GM03348 (cell line): Measurements from ENCODE around the gene MGAT4C.

ENCODE experiments used
- DNase-seq: peaks from one replicate; pipeline ENCODE4 v3.0.0; 2012; ENCODE audit warnings: low spot score

The MGAT4C gene

DNA sequence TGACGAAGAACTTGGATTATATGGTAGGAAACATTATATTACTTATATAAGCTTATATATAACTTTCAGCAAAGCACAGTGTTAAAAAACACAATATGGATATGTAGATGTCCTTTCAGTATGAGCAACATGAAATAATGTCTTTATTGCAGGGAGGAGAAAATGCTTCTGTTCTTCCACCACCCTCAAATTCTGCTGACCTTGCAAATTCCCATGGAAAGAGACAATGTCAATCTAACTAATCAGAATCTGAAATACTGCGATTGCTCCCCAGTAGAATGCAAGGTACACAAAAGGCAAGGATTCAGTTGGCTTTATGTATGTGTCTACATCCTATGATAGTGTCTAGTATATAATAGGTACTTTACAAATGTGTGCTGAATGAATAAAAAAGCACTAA, 26.4 kb downstream of the MGAT4C start:
- DNase-seq: no peak

- no peak for DNase-seq
These were observed 27.5 kb downstream of the MGAT4C start for GRCh38 chr12:86228656-86229055.

DNA sequence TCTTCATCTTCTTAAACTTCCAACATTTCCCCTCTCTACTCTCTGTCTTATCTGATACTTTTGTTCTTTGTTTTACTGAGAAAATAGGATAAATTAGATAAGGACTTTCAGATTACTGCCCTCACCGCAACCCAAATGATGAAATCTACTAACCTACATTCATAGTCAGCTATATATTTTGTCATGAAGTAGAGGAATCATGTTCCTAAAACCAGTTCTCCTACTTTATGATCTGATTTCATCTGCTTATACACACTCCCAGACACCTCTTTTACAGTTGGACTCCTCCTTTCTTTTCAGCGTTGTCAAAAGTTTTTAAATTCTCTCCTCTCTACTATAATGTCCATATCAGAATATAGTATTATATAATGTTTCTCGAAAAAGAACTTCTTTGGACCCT, 29.7 kb downstream of the MGAT4C start:
- no peak for DNase-seq

DNA sequence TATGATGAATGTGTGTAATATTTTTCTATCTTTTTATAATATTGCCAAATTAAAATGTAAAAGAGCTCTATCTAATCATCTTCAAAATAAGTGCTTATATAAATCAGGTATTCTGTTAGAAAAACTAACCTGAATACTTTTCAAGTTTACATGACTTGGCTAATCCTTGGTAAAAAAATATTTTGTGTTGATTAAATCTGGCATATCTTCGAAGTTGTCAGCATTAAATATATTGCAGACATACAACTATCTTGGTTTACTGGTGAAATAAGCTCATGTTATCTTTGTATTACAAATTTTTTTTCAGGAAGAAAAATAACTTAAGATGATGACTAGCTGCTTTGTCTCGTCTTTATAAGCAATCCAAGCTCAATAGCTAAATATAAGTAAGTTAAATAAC, 39.6 kb downstream of the MGAT4C start:
- no peak for DNase-seq

GRCh38 chr12:86213012-86213411, 43.2 kb downstream of the MGAT4C start:
- no peak for DNase-seq

DNA sequence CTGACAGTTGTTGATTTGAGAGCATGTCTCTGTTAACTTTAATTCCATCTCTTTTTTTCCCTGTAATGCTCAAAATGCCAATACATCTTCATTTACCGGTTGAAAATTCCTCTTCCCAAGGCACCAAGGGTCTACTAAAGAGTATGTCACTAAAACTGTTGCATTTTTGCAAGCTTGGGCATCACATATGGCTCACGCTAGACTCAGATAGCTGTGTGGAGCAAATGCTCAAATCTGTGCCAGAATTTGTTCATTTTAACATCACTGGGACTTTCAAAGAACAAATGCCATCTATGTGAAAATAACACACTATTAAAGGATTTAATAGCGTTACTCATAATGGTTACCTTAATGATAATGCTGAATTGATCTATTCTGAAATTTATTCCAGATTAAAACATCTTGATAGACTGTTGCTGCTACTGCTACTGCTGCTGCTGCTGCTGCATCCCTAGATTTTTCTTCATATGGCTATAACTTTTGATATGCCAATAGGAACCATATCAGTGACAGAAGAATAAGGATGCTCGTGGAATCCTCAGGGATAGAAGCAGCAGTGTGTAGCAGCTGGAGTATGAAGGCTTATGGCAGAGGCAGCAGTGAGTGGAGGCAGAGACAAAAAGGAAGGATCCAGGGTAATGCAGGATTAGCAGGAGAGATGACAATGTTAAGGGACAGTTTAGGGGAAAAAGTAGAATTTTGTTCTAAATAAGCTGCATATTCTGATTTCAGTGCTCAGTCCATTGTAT, 57.3 kb downstream of the MGAT4C start:
- no peak for DNase-seq

- no peak for DNase-seq
These were observed 59.7 kb downstream of the MGAT4C start for GRCh38 chr12:86196465-86196864.

DNA sequence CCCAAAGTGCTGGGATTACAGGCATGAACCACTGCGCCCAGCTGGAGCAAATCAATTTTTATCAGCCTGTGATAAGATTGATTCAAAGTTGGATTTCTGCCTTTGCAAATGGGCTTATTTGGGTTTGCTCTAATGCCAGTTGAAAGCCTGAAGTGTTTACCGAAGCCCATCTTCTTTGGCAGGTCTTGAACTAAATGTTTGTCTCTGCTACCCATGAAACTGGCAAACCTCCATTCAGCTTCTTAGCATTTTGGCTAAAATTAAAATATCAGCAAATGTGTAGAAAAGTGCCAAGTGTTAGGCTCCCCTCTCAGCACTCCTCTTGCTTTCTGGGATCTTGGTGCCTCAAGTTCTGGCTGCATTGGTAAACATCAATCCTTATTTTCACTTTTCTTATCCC, 61.5 kb downstream of the MGAT4C start:
- no peak for DNase-seq

DNA sequence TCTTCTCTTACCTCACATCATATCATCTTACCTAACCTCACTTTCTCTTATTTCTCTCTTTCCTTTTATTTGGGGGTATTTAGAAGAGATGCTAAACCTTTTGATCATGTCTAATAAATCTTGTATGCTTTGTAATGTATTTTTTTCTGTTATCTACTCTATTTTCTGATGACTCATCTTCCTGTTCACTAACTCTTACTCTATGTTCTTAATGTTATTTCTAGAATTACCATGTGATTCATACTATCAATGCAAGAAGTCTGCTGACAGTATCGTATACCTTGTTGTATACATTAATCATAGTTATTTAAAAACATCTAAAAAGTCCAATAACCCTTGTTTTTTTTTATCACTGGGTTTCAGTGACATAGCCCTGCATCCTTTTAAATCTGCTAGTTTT, 62.3 kb downstream of the MGAT4C start:
- DNase-seq: no peak

DNA sequence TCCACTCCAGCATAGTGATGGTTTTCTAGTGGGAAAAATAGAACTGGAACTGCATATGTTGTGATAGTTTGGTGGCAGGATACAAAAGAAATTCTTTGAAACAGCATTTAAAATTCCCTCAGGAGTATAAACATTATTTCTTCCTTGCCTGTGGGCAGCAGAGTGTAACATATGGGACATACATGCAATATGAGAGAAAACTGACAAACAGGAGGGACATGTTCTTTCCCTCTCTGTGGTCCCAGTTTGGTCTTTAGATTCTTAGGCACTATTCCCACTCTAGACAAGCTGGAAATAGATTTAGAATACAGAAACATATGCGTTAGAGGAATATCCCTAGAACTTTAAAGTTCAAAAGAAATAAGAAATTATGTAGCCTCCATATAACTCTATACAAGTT, 68.0 kb downstream of the MGAT4C start:
- no peak for DNase-seq

GRCh38 chr12:86186449-86186848, 69.7 kb downstream of the MGAT4C start:
- no peak for DNase-seq

GRCh38 chr12:86179855-86180254, 76.3 kb downstream of the MGAT4C start:
- no peak for DNase-seq

DNA sequence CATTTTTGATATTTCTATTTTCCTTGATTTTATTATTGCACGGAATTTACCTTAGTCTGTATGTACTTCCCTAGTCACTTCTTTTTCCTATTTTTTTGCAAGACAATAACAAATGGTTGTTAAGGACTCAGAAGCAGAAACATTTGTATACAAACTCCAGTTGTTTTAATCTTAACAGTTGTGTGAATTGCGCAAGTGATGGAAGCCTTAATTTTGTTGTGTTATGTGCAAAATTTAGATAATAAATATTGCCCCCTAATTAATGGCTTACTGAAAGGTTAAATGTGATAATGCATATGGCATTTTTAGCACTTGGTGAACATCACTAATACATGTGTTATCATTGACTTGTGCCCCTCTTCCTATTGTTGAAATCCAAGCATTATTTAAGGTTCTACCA, 82.0 kb downstream of the MGAT4C start:
- no peak for DNase-seq

- DNase-seq: no peak
These were observed 83.2 kb downstream of the MGAT4C start for GRCh38 chr12:86172913-86173443.

- DNase-seq: no peak
These were observed 86.1 kb downstream of the MGAT4C start for GRCh38 chr12:86170051-86170450.

DNA sequence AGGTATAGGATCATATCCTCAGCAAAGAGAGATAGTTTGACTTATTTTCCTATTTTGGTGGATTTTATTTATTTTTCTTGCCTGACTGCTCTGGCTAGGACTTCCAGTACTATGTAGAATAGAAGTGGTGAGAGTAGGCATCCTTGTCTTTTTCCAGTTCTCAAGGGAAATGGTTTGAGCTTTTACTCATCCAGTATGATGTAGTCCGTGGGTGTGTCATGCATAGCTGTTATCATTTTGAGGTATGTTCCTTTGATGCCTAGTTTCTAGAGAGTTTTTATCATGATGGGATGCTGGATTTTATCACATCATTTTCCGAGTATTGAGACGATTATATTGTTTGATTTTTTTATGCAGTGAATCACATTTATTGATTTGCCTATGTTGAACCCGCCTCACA, 97.2 kb downstream of the MGAT4C start:
- no peak for DNase-seq

- no peak for DNase-seq
These were observed 101.6 kb downstream of the MGAT4C start for GRCh38 chr12:86154620-86155019.

DNA sequence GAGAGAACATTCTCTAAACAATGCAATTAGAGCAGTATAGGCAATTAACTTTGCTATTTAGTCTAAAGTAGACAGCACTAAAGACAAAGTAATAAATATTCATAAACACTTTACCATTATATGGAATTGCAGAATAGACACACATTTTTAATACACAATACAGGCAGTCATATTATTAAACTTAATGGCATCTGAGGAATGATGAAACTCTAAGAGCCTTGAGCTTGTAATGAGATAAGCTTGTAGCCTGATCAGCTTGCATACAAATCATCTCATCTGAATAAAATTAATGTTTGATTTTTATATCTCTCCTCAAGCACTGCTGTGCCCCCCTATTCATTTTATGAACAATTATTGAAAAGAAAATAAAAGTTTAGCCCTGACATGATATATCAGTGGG, 107.6 kb downstream of the MGAT4C start:
- no peak for DNase-seq

- DNase-seq: no peak
These were observed 108.1 kb downstream of the MGAT4C start for GRCh38 chr12:86148071-86148470.

GRCh38 chr12:86145156-86145555, 111.0 kb downstream of the MGAT4C start:
- no peak for DNase-seq

DNA sequence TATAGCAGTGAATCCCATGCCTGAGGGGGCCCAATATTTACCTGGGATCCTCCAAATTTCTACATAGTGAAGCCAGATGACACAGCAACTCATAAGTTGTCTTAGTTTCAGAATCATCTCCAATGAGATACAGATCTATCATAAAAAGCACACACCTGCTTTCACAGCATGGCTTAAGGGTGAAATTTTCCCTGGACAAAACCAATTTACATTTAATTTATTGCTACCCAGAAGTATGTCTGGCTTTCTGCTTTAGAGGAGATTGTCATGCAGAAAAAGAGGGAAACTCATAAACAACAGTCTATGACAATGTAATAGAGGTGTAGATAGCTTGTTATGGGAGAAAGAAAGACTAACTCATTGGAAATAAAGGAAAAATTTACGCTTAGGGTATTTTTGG, 113.0 kb downstream of the MGAT4C start:
- DNase-seq: no peak

GRCh38 chr12:86139671-86140070, 116.5 kb downstream of the MGAT4C start:
- no peak for DNase-seq

GRCh38 chr12:86138770-86139169, 117.4 kb downstream of the MGAT4C start:
- no peak for DNase-seq

- no peak for DNase-seq
These were observed 118.3 kb downstream of the MGAT4C start for GRCh38 chr12:86137936-86138335.
